Fibroblast of villous mesenchyme (primary cell): ENCODE results near the gene EFS. TPM values are rescaled to one million over a fixed set of nuclear protein-coding genes. Genes with fewer than 3 reads are reported as not detected.
"Not testable (repeated sequence)": the region's sequence is repeated elsewhere in the genome, so short reads cannot be mapped to it uniquely, and the experiment has no call there.

Source experiments
- DNase-seq: peaks from one replicate; pipeline ENCODE4 v3.0.0-alpha.2; 2010; ENCODE audit warnings: low read depth
- H3K4me3 ChIP-seq: 2 replicates; pipeline ENCODE4 v1.5.1; 2011; ENCODE audit warnings: low read depth, mild to moderate bottlenecking, low read length
- total RNA-seq: library from RNA; depleted of rRNA; stranded (reverse); fragments of >200 nt; gene quantifications from 2 replicates; pipeline ENCODE4 v1.2.3, GENCODE V29; 2012
- TF ChIP-seq, protein P1 (sequence below): IDR thresholded peaks from 2 replicates; pipeline ENCODE4 v1.5.1; 2012; ENCODE audit warnings: low read depth, mild to moderate bottlenecking, low read length; ENCODE audit not compliant: insufficient read depth

The EFS gene
- total RNA-seq, 1 donor, result 7.8 TPM

DNA sequence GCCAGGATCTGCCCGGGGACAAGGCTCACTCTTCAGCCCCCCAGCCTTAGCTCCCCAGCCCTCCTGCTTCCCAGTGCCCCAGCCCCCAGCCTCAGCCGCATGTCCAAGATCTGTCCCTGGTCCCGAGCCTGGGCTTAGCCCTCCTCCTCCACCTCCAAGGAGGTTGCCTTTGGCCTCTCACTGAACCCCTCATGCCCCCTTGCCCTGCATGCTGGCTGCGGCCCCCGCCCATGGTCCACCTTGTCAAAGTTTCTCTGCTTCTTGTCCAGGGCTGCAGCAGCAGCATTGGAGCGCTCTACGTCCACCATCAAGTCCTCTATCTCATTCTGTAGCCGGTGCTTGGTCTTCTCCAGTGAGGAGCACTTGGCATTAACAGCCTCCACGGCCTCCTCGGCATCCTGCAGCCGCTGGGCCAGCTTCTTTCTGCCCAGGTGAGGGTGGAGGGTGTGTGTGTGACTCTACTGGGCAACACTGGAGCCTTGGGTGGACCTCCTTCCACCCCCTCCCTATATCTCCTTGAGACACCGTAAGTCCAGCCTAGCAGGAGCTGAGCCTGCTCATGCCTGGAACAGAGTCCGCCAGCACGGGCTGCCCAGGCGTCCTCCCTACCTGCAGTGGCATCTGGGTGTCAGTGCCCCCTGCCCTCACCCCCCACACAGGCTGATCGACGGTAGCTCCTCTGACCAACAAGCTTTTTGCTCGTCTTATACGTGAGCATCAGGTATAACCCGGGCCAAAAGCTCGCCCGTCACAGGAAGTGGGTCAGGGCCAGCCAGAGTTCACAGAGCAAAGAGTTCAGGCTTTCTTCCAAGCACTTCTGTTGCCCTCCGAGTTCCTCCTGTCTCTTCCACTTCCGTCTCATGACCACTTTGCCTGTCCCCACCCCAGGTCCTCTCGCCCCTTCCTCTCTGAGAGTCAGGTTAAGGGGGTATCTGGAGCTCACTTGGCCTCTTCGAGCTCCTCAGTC is 23.2 kb upstream of the EFS start:
- TF ChIP-seq, protein P1, sequence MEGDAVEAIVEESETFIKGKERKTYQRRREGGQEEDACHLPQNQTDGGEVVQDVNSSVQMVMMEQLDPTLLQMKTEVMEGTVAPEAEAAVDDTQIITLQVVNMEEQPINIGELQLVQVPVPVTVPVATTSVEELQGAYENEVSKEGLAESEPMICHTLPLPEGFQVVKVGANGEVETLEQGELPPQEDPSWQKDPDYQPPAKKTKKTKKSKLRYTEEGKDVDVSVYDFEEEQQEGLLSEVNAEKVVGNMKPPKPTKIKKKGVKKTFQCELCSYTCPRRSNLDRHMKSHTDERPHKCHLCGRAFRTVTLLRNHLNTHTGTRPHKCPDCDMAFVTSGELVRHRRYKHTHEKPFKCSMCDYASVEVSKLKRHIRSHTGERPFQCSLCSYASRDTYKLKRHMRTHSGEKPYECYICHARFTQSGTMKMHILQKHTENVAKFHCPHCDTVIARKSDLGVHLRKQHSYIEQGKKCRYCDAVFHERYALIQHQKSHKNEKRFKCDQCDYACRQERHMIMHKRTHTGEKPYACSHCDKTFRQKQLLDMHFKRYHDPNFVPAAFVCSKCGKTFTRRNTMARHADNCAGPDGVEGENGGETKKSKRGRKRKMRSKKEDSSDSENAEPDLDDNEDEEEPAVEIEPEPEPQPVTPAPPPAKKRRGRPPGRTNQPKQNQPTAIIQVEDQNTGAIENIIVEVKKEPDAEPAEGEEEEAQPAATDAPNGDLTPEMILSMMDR, result no peak

DNA sequence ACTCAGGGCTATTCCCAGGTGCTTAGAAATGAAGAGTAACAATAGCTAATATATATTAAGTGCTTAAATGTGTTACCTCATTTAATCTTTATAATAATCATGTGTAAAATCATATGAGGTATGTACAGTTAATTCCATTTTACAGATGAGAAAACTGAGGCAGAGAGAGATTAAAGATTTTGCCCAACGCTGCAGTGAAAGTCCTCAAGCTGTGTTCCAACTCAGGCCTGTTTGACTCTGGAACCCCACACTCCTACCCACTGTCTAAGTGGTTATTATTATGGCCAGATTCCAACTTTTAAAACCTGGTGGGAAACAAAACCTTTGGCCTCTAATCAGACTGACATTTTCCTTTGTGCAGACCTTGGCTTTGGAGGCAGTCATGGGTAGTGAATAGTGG is 22.0 kb upstream of the EFS start:
- no peak overlapping the region for H3K4me3 ChIP-seq
- DNase-seq, result no peak
- TF ChIP-seq, protein P1, result no peak

More for the DNA sequence above, 23.2 kb upstream of the EFS start:
- no peak overlapping the region for H3K4me3 ChIP-seq
- DNase-seq, result no peak

DNA sequence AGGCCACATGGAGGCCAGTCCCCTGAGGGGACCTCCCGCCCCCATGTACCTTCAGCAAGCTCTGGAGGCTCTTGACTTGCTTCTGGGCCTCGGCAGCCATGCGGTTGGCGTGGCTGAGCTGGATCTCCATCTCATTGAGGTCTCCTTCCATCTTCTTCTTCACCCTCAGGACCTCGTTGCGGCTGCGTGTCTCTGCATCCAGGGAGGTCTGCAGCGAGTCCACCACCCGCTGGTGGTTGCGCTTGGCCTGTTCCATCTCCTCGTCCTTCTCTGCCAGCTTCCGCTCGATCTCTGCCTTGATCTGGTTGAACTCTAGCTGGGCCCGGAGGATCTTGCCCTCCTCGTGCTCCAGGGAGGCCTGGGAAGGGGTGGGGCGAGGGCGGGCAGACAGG is 21.3 kb upstream of the EFS start:
- DNase-seq, H3K4me3 ChIP-seq: not testable (repeated sequence)

DNA sequence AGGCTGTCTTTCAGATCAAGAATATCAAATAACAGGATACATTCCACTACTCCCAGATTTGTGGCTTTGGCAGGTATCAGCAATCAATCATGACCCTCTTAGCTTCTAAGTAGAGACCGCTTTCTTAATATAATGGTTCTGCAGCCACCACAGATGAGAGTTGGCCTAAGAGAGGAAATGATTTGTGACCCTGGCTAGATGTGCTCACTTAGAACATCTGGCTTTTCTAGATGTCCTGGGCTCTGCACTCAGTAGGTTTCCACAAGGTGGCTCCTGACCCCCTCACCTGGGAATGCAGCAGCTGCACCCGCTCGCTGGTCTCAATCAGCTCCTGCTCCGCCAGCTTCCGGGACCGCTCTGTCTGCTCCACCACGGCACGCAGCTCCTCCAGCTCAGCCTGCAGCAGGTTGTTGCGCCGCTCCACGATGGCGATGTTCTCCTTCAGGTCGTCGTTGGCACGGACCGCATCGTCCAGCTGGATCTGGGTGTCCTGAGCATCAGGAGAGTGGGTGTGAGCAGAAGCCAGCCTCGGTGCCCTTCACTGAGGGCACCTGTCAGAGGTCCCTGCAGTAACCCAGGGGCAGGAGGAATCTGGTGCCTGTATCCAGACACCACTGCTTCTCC is 20.8 kb upstream of the EFS start:
- TF ChIP-seq, protein P1, result no peak
- H3K4me3 ChIP-seq, result no peak overlapping the region
- DNase-seq, result no peak

DNA sequence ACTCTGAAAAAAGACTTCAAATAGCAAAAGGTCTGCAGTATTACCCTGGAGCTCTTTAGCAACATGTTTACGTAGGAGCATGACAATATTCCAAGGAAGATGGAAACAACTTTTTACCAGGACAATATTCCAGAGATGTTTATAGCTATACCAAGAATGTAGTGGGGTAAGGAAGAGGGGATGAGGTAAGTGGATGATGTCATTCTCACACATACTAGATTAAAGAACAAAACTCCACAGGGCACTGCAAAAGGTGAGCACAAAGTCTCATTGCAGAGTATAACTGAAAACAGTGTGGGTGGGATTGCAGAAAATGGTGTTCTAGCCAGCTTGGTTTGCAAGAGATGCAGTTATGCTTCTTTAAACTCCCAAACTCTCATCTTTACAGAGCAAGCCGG is 20.3 kb upstream of the EFS start:
- no peak overlapping the region for H3K4me3 ChIP-seq
- TF ChIP-seq, protein P1, result no peak
- no peak for DNase-seq

DNA sequence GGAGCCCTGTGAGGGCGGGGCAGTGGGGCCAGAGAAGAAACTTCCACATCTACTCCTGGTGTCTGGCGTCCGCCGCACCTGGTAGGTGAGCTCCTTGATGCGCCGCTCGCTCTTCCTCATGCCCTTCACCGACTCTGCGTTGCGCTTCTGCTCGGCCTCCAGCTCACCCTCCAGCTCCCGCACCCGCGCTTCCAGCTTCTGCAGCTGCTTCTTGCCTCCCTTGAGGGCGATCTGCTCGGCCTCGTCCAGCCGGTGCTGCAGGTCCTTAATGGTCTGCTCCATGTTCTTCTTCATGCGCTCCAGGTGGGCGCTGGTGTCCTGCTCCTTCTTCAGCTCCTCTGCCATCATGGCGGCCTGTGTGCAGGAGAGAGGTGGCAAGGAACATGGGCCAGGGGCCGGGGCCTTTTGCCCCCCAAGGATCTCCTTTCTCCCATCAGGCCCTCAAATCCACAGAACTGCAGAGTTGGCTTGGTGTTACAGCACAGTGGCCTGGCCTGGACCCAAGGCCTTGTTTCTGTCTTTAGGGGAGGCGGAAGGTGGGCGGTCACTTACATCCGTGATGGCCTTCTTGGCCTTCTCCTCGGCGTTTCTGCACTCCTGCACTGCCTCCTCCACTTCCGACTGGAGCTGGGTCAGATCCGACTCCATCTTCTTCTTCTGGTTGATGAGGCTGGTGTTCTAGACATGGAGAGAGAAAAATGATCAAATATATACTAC is 19.6 kb upstream of the EFS start:
- TF ChIP-seq, protein P1, result no peak
- H3K4me3 ChIP-seq, result no peak overlapping the region
- DNase-seq, result no peak
